ENCODE data around the gene GAS1.

GAS1 gene

DNA sequence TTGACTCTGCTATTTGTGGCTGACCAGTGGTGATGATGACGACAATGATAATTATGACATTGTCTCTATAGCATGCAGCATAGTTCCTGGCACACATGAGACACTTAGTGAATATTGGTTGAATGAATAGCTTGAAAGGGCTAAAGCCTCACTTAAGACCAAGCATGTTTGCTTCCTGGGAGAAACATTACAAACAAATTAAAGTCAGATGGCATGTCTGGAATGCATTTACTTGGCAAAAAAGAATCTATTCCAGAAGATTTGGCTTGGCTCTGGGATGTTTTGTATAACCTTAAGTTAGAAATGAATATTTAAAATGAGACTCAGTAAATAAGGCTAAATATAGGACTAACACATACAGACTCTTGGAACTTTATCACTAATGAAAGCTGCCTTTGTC, 21.6 kb downstream of the GAS1 start:
- DNase-seq (ENCODE audit: low read depth), result no peak

- DNase-seq (ENCODE audit: low read depth), result no peak
Observed at GRCh38 chr9:86924206-86924605, 23.1 kb downstream of the GAS1 start.

DNA sequence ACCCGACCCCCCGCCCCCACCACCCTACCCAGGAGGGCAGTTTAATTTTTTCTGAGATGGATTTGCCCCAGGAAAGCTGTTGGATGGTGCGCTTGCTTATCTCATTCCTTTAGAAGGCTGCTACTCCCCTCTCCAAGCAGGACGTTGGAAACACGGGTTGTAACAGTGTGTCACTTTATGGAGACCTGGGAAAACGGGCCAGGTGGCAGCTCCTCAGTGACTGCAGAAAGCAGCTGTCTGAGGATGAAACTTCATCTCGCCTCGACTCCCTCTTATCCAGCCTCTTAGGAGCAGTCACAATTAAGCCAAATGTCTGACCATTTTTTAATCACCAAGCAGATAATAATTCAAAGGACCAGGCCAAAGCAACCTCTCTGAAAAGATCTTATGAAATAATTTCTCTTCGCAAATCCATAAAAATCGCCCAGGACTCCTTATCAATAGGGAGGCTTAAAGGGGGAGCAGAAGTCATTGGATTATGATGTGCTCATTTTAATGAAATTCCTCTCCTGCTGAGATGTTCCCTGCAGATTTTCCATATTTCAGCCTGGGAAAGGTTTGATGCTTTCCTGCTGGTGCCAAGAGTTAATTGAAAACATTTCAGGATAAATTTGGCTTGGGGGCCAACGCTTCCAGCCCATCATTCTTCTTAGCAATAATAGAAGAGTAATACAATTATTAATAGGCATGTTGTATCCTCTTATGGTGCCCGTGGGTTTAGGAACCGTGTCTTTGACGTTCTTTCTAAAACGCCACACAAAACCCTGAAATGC, 26.0 kb downstream of the GAS1 start:
- DNase-seq (ENCODE audit: low read depth), result no peak

GRCh38 chr9:86918556-86918955, 28.8 kb downstream of the GAS1 start:
- DNase-seq (ENCODE audit: low read depth), result no peak

GRCh38 chr9:86912210-86912609, 35.1 kb downstream of the GAS1 start:
- no peak for DNase-seq (ENCODE audit: low read depth)

- no peak for DNase-seq (ENCODE audit: low read depth)
Observed at GRCh38 chr9:86909388-86909787, 37.9 kb downstream of the GAS1 start.

DNA sequence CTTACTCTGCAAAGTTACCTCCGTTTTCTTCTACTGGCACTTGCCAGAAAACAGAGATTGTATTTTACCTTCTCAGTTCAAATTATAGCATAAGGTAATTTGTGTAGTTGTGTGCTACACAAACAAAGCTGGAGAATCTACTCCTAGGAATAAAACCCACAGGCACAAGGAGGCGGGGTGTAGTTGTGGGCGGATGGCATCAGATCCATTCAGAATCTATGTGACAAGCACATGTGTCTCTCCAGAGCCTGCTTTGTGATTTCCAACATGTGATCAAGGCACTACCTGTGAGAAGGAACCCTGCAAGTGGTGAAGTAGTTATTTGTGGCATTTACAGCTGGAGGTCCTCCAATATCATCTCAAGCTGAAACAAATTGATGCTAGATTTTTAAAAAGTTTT, 39.0 kb downstream of the GAS1 start:
- no peak for DNase-seq (ENCODE audit: low read depth)

DNA sequence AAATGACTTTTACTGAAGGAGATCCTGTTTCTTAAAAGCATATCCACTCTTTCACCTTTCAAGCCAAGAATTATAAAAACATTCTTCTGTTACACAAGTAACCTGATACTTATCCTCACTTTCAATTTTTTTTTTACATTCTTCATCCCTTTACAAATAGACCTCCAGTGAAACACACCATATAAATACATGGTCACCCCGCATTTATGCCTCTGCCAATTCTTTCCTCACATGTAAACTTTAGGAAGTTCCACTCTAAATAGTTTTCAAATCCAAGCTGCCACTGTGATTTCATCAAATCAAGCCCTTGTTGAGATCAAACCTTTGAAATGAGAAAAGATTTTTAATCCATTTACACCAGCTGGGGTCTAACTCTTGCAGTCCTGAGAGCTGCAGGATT, 40.0 kb downstream of the GAS1 start:
- DNase-seq (ENCODE audit: low read depth), result no peak

DNA sequence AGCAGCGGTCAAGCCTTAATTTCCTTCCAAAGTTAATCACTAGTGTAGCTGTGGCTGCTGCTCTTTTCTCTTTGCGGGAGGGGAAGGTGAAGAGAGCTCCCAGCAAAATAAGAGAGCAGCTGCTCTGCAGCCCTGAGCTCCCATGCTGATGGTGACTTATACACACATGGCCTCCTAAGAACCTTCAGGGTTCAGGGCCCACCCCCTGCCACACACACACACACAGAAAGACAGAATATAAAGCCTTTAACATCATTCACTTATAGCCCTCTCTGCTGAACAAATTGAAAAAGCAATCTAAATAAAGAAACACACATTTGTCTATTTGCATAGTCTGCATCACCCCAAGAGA, 43.6 kb downstream of the GAS1 start:
- DNase-seq (ENCODE audit: low read depth), result no peak

DNA sequence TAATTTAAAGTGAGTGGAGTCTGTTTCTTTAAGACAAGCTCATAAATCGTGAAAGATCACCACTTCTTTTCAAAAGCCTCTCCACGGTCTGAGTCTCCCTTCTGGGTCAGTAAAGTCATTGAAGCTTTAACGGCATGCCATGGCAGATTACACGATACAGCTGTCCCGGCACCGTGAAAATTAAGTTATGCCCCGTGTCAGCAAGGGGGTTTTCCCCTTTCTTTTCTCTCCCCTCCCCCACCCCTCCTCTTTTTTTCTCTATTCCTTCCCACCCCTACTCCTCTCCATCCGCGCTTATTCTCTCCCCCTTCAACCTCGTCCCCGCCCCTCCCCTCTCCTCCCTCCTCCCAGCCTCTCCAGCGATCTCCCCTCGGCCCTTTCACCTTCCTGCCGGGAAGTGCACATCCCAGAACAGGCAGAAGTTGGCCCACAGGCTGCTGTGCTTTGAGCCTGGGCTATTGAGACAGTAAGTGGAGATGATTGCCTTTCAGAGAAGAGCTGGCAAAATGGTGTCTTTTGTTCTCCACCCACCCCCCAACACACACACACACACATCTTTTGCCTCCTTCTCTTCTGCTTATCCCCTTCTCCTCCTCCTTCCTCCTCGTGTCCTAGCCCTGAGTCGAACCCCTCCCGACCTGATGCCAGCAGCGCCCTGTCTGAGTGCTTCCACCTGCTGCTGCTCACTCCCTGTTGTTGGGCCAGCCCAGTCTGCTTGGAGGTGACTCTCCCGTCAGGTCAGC, 44.1 kb downstream of the GAS1 start:
- DNase-seq (ENCODE audit: low read depth), result no peak

- no peak for DNase-seq (ENCODE audit: low read depth)
Observed at GRCh38 chr9:86902586-86902985, 44.7 kb downstream of the GAS1 start.

GRCh38 chr9:86902176-86902575, 45.1 kb downstream of the GAS1 start:
- no peak for DNase-seq (ENCODE audit: low read depth)

DNA sequence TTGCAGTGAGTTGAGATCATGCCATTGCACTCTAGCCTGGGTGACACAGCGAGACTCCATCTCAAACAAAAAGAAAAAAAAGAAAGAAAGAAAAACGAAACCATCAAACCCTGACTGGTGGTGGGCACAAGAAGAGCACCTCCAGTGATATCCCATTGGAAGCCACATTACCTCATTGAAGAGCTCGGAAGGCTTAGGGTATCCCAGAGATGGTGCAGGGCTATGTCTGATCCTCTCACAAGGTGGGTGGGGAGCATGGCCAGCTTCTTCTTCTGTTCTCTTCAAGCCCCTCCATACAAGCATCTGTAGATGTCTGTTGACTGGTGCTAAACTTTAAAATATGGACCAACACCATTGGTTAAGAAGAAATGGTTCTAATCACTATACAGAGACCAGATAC, 45.8 kb downstream of the GAS1 start:
- no peak for DNase-seq (ENCODE audit: low read depth)

Data from T-helper 22 cell (primary cell).